Hematopoietic multipotent progenitor cell treated with erythropoietin and hydrocortisone succinate and interleukin-3 and kit ligand, for 4 days (in vitro differentiated cells): ENCODE measurements around the gene SPEM2.

Experiments used
- DNase-seq: peaks from one replicate; pipeline ENCODE4 v3.0.0-alpha.2; 2015

The SPEM2 gene

DNA sequence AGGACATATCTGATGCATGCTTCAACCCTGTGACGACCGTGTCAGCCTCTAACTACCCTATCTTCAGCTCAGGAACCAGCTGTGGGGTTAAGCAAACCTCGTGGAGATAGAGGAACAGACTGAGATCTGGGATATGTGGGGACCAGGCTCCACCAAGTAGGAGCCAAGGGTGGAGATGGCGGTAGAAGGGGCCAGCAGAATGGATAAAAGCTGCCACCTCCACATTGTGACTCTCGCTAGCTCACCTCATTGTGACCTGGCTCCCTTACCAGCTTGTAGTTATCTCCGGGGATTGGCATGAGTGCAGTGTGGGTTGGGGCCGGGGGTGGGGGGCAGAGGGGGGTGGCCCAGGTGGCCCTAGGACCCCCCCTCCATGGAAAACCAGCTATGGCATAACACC lies at the start of gene SPEM2:
TSS of gene SPEM2 (plus strand) at position 301 of the 400 bp plus-strand sequence. CDS start at position 374, 73 bp downstream.
- peak; percentile 42 for DNase-seq

DNA sequence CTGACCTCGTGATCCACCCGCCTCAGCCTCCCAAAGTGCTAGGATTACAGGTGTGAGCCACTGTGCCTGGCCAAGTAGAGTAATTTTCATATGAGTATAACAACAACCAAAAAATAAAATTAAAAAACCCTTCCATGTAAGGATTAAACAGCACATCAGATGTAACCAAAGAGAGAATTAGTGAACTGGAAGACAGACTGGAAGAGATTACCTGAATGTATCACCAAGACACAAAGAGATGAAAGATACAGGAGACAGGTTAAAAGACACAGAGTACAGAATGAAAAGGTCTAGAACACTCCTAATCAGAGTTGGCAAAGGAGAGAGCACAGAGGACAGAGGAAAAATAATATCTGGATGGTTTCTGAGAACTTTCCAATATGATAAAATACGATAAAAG lies 46.3 kb upstream of the SPEM2 start:
- no peak for DNase-seq

- no peak for DNase-seq
Observed at GRCh38 chr17:7380321-7380720, 45.1 kb upstream of the SPEM2 start.

DNA sequence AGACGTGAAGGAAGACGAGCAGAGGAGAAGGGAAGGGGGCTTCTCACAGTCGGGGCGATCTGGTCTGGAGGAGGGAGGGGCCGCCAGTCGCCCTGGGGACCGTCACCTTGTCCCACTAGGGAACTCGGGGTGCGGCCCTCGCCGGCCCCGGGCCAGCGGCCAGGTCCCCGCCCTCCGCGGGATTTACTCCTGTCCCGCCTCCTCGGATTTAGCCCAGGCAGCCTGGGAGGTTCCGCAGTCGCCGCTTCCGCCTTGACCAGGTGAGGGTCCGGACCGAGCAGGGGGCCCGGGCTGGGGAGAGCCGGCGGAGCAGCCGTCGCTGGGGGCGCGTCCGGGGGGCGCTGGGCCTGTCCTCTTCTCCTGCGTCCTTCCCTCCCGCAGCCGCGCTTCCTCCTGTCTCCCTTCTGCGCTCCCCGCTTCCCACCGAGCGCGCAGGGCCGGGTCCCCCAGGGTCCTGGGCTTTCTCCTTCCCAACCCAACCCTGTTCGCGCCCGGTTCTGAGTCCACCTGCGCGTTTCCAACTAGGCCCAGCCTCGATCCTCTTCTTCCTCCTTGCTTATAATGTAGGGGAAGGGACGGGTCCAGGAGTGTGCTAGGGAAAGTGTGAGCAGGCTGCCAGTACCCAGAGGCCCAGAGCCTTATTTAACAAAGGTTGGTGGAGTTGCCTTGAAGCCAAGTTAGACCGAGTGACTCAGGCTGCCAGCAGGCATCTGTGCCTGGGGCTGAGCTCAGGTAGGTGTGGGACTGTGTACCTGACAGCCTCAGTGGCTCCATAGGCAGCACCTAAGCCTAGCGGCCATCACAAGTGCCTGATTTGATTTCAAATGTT lies 44.3 kb upstream of the SPEM2 start, which contains the start of gene TNK1:
TSS of gene TNK1 (plus strand) at position 235 of the 829 bp plus-strand sequence. CDS start 1,838 bp downstream, outside the sequence.
- no peak for DNase-seq

GRCh38 chr17:7382901-7383300 lies 42.5 kb upstream of the SPEM2 start:
- no peak for DNase-seq

GRCh38 chr17:7383371-7383741 lies 42.1 kb upstream of the SPEM2 start:
- no peak for DNase-seq

- DNase-seq = peak; percentile 69
Observed at GRCh38 chr17:7383742-7384488, 41.5 kb upstream of the SPEM2 start.

DNA sequence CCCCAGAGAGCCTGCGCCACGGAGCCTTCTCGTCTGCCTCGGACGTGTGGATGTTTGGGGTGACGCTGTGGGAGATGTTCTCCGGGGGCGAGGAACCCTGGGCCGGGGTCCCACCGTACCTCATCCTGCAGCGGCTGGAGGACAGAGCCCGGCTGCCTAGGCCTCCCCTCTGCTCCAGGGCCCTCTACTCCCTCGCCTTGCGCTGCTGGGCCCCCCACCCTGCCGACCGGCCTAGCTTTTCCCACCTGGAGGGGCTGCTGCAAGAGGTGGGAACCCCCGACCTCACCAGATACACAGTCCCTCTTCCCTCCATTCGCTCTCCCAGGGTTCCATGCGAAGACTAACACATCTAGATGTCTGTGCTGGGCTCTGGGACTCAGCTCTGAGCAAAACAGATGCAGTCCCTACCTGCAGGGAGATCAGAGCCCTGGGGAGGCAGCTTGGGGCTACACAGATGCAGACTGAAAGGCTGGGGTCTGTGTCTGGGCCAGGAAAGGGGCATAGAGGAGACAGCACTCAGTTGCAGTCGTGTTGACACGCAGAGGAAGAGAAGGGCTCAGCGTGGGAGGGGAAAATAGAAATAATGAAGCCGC lies 40.8 kb upstream of the SPEM2 start:
- DNase-seq = no peak

DNA sequence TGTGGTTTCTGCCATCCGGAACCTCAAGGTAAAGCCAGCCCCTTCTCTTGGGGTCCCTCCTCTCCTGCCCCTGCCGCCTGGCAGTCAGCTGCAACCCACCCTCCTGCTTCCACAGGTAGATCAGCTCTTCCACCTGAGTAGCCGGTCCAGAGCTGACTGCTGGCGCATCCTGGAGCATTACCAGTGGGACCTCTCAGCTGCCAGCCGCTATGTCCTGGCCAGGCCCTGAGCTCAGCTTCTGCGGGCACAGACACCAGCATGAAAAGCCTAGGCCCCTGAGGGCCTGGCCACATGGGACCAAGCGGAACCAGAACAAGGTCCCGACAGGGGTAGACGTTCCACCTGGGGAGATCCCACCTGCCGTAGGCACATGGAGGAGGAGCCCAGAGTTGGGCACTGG lies 36.6 kb upstream of the SPEM2 start:
- no peak for DNase-seq

DNA sequence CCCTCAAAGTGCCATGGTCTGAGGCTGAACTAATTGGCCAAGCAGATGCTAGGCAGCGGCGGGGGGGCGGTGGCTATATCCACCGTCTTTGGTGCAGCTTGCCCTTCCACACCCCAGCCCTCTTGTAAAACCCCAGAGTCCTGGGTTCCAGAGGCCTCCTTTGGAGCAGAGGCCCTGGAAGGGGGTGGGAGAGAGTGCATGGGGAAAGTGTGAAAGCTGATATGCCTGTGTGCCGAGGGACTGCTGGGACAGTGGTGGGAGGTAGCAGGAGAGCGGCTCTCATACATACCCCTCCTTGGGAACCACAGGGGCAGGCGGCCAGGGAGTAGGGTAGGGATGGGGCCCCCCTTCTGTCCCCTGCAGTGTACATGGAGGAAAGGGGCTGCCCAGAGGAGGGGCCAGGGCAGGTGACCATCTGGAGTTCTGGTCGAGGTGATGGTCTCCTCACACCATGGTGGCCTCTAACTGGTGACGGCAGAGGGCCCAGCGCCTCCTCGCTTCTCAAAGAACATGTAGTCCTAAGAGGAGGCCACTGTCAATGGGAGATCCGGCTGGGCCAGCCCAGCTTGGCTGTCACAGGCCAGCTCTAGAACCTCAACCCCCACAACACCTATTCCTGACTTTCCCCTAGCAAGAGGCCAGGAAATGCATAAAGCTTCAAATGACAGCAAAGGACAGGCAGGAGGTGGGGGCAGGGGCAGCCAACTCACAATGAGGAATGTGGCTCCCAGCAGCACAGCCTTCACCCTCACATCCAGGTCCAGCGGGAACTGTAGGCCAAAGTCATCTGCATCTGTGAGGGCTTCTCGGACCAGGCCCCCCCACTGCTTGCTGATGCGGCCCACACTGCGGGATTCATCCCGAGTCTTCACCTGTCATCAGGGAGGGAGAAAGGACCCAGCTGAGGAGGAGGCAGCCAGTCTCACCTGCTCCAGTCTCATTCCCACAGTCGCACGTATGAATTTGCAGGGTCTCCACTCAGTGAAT lies 35.2 kb upstream of the SPEM2 start:
- no peak for DNase-seq

DNA sequence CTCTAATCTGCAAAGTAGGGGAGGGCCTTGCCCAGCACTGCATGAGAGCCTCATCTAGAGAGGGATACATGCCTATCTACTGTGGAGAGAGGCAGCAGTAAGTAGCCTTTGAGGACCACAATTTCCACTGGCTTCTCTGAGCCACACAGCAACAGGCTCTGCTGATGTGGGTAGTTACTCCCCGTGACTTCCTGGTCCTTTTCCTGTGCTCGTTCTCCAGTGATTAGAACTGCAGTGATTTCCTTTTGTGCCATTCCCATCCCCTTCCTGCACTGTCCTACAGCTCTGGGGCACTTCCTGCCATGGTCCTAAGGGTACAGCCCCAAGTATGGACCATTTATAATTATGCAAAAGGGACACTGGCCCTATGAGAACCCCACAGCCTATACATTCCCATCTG lies 34.1 kb upstream of the SPEM2 start:
- DNase-seq = no peak

- no peak for DNase-seq
Observed at GRCh38 chr17:7392696-7393612, 32.5 kb upstream of the SPEM2 start.

DNA sequence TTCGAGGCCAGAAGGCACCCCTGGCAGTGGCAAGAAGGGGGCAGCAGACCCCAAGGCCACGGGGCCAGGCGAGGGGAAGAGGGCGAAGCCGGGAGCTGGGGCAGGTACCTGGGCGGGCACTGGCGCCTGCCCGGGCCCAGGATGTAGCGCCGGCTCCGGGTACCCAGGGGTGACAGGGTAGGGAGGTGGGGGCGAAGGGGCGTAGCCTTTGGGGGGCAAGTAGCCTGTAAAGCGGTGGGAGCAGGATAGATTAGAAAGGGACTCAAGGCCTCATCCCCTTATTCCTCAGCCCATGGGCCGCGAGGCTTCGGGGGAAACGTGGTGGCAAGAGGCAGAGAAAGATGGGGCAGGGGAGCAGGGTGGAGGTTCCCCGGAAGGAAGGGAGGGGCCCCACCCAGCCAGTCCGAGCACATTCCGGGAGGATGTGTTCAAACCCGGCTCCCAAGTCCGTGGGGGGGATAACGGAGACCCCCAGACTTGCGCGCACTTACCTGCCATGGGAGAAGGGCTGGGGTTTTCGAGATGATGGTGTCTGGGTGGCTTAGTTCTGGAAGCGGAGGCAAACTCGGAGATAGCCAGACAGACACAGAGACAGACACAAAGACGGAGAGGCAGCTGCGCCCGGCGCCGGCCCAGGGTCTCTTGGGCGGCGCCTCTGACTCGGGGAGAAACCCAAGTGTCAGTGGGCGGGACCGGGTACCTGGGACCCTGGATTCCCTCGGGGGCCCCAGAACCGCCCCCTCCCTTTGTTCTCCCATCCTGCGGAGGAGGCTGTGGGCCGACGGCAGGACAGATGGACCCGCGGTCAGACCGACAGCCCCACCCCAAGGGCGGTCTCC lies 31.6 kb upstream of the SPEM2 start:
- DNase-seq = peak; percentile 50

GRCh38 chr17:7394452-7395191 lies 30.8 kb upstream of the SPEM2 start, which contains the start of gene PLSCR3:
PLSCR3 (minus strand) TSS chr17:7394525; CDS start chr17:7394110, 415 bp downstream.
- DNase-seq = peak; percentile 91

DNA sequence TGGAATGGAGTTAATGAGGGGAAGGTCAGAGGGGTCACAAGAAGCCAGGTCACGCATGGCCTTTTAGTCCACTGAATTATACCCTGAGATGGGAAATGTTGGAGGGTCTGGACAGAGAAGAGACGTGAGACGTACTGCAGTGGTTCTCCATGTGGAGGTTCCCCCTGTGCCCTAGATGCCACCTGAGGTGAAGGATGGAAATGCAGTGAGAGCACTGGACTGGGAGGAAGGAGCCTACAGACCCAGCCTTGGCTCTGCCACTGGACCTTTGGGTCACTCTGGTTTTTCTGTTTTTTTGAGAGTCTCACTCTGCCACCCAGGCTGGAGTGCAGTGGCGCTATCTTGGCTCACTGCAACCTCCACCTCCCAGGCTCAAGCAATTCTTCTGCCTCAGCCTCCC lies 29.3 kb upstream of the SPEM2 start:
- DNase-seq = no peak

- no peak for DNase-seq
Observed at GRCh38 chr17:7398612-7399011, 26.8 kb upstream of the SPEM2 start.

DNA sequence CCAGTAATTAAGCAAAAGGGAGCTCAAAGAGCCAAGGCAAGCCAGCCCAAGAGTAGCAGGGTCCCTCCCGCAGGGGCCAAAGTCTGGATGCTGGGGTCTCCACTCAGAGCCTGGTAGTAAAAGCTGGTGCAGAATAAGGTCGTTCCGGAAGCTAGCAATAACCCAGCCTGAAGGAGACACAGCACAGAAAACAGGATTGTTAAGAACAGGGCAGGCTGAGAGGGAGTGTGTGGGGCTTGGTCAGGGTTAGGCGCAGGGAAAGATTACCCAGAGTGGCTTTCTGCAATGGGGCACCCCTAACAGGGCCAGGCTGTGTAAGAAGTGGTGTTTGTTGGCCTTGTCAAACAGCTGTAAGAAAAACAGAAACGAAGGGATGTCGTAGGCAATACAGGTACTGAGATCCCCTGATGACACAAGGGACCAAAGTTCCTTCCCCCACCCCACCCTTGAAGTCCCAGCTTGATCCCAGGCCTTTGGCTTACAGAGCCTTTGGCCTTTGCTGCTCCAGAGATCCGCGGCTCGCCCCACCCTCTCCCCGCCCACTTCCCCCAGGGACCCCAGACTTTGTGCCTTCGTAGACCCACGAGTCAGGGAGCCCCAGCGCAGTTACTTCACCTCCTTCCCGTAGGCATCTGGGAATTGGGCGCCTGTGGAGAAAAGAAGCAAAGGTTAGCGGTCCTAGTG lies 22.2 kb upstream of the SPEM2 start:
- DNase-seq = peak; percentile 64

GRCh38 chr17:7403727-7403976 lies 21.8 kb upstream of the SPEM2 start:
- DNase-seq = peak; percentile 91
